ENCODE measurements around the gene TMEM120B.

The TMEM120B gene

GRCh38 chr12:121793838-121794533 lies 81.4 kb downstream of the TMEM120B start:
- peak; percentile 96 for DNase-seq

- peak; percentile 58 for DNase-seq
Measured at GRCh38 chr12:121794534-121795033, 82.0 kb downstream of the TMEM120B start.

GRCh38 chr12:121795034-121795968 lies 82.7 kb downstream of the TMEM120B start:
- peak; percentile 88 for DNase-seq

GRCh38 chr12:121796855-121797751 lies 84.6 kb downstream of the TMEM120B start:
- no peak for DNase-seq

DNA sequence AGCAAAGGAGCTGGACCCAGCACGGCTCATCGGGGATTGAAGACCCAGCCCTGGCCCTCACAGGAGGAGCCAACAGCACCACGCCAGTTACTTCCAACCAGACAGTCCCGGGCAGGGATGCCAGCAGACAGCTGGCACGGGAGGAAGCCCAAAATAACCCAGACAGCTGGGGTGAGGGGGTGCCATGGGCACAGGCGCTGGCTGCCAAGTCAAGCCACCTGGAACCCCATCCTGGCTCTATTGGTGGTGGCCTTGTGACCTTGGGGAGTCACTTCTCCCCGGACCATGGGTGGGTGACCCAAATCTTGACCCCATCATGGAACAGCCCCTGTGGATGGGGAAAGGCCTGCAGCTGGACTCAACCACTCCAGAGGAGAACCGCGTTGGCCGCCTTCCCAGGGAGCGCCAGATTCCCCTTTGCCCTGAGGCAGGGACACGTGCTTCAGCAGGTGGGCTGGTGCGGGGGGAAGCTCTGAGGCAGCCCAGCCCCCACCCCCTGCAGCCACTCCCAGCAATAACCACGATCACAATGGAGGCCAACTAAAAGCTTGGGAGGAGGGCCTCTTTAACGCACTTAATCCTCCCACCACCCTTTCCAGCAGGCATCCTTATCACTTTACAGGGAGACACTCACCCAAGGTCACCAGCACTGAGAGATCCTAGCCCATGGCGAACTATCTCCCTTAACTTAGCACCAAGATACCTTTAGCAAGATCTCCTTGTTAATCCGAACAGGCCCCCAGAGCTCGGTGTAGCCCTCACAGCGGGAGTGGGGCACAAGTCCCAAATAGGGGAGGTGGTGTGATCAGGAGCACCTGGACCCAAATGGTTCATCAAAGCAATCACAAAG lies 85.6 kb downstream of the TMEM120B start:
- DNase-seq, result peak; percentile 3

GRCh38 chr12:121798787-121799155 lies 86.2 kb downstream of the TMEM120B start:
- no peak for DNase-seq

- peak; percentile 68 for DNase-seq
Measured at GRCh38 chr12:121799156-121799841, 86.7 kb downstream of the TMEM120B start.

DNA sequence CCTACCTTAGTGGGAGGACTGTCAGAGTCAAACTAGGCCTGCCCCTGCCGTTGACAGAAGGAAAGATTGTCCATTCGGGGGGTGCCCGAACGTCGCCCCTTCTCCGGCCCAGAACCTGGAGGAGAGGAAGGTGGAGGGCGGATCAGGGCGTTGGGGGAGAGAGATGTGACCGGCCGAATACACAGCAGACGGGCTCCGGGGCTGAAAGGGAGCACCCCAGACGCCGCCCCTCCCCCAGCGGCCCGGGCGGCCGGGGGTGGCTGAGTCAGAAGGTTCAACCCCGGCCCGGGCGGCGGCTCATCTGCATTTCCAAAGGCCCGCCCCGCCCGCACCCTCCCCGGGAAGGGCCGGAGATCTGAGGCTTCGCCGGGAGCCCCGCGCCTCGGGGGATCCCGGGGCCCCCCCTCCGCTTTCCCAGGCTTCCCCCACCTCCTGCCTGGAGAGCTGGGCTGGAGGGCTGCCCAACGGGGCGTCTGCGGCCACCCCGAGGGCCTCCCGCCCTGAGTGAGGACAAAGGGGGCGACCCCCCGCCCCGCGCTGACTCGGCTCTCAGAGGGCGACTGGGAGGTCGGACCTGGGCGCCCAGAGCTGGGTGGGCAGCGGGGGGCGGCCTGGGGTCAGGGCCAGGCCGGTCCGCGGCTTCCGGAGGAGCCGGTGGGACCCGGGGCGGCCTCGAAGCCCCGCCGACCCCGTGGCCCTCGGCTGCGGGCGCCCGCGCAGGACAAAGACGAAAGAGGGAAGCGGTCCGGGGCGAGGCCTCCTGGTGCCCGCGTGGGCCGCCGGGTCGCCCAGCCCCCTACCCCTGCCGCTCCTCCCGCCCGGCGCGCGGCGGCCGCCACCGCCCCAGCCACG lies 87.5 kb downstream of the TMEM120B start:
- peak; percentile 91 for DNase-seq

DNA sequence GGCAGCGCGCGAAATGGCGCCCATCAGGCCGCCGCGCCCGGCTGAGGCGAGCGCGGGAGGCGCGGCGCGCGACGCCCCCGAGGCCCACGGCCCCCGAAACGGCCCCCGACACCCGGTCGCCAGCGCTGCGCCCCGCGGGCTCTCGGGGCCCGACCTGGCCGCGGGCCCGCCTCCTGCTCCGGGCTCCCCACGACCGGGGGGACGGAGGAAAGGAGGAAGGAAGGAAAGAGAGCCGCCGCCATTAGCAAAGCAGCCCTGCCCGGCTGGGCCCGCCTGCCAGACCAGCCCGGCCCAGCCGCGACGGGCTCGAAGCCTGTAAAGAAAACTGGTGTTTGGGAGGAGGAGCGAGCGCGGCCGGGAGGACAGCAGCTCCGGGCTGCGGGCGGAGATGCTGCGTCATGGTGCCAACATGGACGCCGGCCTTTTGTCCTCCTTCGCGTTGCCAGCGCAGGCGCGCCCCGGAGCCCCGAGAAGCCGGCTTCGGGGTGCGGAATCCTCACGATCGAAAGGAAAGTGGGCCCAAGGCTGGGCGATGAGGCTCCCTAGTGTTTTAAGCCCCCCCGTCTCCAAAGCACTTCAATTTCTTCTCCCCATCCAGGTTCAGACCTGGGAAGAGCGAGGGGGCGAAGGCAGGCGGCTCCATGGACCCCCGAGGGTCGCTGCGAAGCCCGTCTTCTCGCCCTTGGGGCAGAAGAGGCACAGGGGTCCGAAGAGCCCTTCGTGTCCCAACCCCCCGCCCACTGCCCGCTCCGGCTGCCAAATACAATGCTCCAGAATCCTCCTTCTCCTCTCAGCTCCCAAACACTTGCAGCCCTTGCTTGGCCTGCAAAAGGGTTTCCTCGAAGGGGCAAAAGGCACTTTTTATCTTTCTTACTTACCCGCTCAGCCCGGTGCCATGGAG lies 88.4 kb downstream of the TMEM120B start:
- DNase-seq, result peak; percentile 77

DNA sequence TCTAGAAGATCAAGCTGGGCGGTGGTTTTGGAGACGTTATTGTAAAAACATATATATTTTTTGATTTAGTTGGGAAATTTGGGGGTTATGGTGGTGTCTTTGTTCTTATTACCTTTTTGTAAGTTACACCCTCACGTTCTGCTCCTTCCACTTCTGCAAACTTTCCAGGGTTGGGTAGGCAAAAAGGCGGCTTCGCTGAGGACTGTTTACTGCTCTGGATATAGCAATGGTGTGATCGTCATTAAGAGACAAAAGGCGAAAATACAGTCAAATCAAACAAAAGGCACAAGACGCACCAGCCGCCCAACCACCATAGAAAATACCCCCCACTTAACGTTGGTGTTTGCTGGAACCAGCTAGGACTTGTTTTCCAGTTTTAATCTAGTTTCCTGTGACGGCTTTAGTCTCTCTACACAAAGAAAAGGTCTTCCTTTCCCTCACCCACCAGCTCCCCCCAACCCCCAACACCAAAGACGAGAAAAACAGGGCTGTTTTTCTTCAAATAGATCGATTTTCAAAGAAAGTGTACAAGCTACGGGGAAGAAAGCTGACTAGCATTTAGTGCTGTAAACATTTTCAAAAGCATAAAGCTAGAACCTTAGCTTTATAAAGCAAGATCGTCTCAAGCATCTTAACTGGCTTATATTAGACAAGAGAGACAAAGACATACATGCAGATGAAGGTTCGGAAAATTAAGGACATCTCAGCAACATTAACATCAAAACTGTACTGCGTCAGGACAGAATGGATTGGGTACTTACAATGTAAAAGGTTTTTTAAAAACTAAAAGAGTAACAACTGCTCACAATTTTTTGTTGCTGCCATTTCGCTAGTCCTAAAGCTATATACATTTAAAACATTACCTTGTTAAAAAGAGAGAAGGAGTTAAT lies 89.3 kb downstream of the TMEM120B start:
- no peak for DNase-seq

DNA sequence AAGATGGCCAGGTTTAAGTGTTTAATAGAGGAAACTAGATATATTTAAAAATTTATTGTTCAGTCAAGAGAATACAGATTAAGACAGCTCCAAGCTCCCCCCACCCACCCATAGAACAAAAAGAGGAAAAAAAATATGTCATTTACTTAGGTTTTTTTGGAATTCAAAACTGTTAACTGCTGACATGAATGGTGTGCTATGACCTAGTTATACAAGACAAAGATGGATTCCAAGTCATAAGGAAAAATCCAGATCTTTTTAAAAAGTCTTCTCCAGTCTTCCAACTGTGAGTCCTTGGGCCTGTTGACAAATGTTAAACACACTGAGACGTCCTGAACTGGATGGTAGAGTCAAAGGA lies 89.9 kb downstream of the TMEM120B start:
- DNase-seq, result no peak

DNA sequence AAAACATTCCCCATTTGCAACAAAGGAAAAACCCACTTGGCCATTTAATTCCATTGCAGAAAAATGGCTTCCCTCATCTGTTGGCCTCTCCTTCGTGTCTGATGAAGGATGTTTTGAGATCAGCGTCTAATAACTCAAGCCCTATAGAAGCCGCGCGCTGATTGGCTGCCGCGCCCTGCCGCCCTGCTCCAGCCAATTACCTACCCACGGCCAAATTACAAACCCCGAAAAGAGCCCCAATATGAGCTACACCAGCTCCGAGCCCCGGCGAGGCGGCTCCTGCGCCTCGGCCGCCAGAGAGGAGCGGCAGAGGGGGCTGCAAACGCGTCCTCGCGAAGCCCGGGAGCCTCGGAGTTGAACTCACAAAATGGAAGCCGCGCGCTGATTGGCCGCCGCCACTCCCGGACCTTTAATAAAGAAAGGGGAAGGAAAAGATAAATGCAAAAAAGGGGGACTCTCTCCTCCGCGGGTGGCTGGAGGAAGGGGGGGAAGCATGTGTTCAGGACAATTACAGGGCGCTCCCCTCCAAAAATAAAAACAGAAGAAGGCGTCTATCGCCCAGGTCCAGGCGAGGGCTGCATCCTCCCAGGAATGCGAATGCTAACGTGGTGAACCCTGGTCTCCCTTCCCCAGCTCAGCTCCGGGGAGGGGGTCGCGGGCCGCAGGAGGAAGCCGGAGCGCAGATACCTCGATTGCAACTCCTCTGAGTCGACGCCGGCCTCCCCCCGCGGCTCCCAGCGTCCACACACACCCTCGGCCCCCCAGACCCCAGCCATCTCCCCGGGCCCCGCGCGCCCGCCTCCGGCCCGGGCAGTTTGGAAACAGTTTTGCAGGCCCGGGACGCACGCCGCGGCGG lies 90.5 kb downstream of the TMEM120B start:
- DNase-seq, result peak; percentile 90

- DNase-seq, result peak; percentile 78
Measured at GRCh38 chr12:121803861-121804416, 91.4 kb downstream of the TMEM120B start, which contains the start of gene SETD1B. Gene SETD1B, plus strand, starts transcription at chr12:121804009. Its CDS starts 729 bp downstream, at chr12:121804738.

GRCh38 chr12:121804417-121805111 lies 92.0 kb downstream of the TMEM120B start:
- DNase-seq, result peak; percentile 67

- DNase-seq, result peak; percentile 27
Measured at GRCh38 chr12:121805171-121806008, 92.8 kb downstream of the TMEM120B start.
